GM18951 (cell line): ENCODE measurements around the gene SFI1.
"Not testable (repeated sequence)": the region's sequence is repeated elsewhere in the genome, so short reads cannot be mapped to it uniquely, and the experiment has no call there.

Experiments used
- POLR2A ChIP-seq: IDR thresholded peaks from 4 replicates; pipeline ENCODE4 v1.6.1; 2011; ENCODE audit warnings: mild to moderate bottlenecking; ENCODE audit not compliant: insufficient read length, insufficient read depth; ENCODE audit errors: extremely low read depth
- in situ Hi-C: fragments of 300-500 bp; cut with MboI; formaldehyde crosslinking; loops from one replicate; pipeline ENCODE4 v1.12.0; 2022; ENCODE audit warnings: low sequenced_read_pairs, mixed read lengths, inconsistent platforms; ENCODE audit not compliant: unreplicated experiment

SFI1 gene

DNA sequence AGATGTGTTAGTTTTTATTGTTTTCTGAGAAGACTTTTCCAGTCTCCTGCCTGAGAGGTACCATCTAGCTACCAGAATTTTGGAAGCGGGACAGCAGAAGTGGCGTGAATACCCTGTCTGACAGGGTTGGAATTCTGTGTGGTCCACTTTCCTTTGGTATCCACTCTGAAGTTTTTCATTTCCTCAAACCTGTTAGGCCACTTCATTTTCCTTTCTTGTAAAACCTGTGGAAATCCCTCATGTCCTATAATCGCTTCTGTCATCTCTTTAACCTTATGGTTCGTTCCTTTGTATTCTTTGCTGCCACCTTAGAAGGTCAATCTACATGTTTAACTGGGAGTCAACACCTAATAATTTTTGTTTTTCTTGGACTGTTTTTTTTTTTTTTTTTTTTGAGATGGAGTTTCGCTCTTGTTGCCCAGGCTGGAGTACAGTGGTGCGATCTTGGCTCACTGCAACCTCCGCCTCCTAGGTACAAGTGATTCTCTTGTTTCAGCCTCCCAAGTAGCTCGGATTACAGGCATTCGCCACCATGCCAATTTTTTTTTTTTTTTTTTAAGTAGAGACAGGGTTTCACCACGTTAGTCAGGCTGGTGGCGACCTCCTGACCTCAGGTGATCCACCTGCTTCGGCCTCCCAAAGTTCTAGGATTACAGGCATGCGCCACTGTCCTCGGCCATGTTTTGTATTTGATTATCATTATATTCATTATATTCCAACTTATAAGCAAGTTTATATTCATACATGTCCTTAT lies 7.1 kb downstream of the SFI1 start:
- in situ Hi-C loops = no loop called here
- TF ChIP-seq POLR2A = no peak

DNA sequence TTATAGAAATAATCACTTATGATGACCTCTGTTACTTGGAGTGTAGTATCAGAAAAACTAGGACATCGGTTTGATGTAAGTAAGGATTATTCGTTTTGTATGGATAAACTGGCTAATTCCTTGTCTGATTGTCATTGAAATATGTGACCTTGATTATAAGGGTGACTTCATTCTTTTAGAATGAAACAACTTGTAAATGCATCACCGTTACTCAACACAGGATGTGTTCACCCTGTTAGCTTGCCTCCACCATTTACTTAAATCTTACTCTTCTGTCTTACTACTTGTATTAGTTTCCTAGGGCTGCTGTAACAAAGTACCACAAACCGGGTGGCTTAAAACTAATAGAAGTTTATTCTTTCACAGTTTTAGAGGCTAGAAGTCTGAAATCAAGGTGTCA lies 7.9 kb downstream of the SFI1 start:
- TF ChIP-seq POLR2A = no peak
- in situ Hi-C loops = no loop called here

DNA sequence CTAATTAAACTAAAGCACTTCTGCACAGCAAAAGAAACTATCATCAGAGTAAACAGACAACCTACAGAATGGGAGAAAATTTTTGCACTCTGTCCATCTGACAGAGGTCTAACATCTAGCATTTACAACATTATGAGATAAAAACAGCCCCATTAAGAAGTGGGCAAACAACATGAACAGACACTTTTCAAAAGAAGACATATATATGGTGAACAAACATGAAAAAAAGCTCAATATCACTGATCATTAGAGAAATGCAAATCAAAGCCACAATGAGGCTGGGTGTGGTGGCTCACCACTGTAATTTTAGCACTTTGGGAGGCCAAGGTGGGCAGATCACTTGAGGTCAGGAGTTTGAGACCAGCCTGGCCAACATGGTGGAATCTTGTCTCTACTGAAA lies 11.2 kb downstream of the SFI1 start:
- in situ Hi-C loops = not testable (repeated sequence)

DNA sequence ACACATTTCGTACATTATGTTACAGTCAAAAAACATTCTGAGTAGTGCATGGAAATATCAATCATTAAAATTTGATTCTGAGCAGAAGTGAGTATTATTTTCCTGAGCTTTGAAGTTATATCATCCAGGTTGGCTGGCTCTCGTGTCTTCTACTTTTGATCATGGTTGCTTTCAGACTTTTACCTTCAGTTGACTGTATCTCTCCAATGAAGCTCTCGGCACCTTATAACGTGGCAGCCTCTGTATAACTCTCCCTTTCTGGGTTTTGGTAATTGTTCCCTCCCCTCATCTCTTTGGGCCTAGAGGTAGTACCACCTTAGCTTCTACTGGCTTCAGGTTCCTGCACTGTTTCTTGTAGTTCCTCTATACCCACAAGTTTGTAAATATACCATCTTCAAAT lies 12.2 kb downstream of the SFI1 start:
- no peak for TF ChIP-seq POLR2A
- in situ Hi-C loops = no loop called here

DNA sequence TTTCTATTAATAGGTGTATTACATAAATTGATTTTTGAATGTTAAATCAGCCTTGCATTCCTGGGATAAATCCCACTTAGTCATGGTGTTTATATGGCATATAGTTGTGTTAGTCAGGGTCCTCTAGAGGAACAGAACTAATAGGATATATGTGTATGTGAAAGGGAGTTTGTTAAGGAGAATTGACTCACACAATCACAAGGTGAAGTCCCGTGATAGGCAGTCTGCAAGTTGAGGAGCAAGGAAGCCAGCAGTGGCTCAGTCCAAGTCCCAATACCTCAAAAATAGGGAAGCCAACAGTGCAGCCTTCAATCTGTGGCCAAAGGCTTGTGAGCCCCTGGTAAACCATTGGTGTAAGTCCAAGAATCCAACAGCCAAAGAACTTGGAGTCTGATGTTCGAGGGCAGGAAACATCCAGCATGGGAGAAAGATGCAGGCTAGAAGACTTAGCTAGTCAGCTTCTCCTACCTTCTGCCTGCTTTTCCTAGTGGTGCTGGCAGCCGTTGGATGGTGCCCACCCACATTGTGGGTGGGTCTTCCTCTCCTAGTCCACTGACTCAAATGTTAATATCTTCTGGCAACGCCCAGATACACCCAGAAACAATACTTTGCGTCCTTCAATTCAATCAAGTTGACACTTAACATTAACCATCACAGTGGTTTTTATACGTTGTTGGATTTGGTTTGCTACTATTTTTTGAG lies 12.9 kb downstream of the SFI1 start:
- TF ChIP-seq POLR2A = no peak
- in situ Hi-C loops = no loop called here

DNA sequence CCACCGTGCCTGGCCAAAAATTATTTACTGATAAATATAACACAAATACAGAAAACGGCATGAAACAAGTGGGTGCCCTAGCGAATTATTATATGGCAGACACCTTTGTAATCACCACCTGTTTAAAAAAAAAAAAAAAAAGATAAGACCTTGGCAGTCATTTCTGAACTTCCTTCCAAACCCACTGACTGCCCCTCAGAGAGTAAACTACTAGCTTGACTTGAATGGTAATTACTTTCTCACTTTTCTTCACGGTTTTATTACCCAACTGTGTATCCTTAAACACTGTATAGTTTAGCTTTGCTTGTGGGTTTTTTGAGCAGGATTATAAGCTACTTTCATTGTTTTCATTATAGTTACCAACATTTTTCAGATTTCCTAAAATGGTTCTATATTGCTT lies 23.7 kb downstream of the SFI1 start:
- TF ChIP-seq POLR2A = no peak
- in situ Hi-C loops = no loop called here

DNA sequence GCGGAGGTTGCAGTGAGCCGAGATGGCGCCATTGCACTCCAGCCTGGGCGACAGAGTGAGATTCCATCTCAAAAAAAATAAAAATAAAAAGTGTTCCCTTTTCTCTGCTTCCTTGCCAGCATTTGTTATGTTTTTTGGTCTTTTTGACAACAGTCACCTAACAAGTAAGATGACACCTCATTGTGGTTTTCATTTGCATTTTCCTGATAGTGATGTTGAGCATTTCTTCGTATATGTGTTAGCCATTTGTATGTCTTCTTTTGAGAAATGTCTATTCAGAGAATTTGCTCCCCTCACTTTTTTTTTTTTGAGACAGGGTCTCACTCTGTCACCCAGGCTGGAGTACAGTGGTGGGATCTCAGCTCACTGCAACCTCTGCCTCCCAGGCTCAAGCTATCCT lies 27.8 kb downstream of the SFI1 start:
- in situ Hi-C loops = not testable (repeated sequence)

DNA sequence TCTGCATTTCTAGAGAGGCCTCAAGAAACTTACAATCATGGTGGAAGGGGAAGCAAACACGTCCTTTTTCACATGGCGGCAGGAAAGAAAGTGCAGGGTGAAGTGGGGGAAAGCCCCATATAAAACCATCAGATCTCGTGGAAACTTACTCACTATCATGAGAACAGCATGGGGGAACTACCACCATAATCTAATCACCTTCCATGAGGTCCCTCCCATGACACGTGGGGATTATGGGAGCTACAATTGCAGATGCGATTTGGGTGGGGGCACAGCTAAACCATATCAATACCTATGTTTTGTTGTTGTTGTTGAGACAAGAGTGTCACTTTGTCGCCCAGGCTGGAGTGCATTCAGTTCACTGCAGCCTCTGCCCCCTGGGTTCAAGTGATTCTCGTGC lies 29.9 kb downstream of the SFI1 start:
- in situ Hi-C loops = no loop called here
- TF ChIP-seq POLR2A = no peak

DNA sequence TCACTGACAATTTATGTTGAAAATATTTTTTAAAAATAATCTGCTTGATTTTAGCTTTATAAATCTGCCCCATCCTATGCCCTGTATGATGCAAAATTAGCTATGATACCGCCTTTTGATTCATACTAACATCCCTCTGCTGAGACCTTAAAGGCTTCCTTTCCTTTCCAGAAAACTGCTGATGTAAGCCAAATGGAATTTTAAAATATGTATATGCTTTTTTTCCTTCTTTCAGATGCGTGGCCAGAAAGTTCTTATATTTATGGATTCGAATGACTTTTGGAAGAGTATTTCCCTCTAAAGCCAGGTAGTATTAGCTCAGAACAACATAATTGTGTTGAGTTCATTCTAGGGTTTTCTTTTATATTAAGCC lies 34.5 kb downstream of the SFI1 start:
- in situ Hi-C loops = no loop called here
- no peak for TF ChIP-seq POLR2A

DNA sequence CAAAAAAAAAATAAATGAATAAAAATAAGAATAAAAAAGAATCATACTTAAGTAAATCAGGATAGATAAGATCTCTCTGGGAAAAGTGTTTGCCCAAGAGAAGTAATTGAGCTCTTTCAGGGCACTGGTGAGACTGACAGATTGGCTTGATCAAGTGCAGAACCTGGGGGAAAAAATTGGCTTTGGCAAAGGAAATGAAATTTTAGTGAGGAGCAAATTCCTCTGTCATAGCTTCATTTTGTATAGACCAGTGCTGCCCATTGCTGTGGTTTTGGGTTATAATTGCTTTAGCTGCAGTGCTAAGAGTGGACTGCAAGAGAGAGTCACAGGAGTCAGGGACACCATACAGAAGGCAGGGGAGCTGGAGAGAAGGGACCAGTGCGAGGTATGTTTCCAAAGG lies 35.7 kb downstream of the SFI1 start:
- in situ Hi-C loops = no loop called here
- no peak for TF ChIP-seq POLR2A

DNA sequence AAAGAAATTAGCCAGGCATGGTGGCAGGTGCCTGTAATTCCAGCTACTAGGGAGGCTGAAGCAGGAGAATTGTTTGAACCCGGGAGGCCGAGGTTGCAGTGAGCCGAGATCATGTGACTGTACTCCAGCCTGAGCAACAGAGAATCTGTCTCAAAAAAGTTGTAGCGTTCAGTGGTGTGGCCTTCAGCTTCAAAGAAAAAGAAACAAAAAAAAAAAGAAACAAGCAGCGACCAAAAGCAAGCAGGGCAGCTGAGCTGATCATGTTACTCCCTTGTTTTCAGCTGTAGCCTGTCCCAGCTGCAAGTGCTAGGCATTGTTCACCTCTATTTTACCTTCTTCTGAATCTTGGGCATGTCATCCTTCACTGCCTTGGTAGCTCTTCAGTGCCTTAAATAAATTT lies 37.0 kb downstream of the SFI1 start:
- in situ Hi-C loops = no loop called here

DNA sequence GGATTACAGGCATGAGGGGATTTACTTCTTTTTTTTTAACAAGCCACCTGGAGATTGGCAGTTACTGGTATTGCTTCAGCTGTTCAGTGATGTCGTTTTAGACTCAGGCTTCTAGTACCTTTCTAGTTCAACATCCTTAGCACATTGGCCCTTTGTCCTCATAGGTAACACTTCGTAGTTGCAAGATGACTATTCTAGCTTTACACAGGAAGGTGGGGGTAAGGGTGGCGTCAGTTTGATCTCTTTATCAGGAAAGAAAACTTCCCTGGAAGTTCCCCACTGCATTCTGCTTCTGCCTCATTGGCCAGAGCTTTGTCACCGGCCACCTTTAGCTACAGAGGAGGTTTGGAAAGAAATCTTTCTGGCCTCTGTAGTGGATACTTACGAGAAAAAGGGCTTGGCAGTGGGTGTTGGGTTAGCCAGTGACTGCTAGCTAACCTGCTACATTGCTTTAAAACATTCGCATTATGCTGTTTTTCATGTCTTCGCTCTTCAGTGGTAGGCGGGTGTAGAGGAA lies 40.7 kb downstream of the SFI1 start:
- in situ Hi-C loops = no loop called here
- no peak for TF ChIP-seq POLR2A

More for the DNA sequence above, 37.0 kb downstream of the SFI1 start:
- no peak for TF ChIP-seq POLR2A

DNA sequence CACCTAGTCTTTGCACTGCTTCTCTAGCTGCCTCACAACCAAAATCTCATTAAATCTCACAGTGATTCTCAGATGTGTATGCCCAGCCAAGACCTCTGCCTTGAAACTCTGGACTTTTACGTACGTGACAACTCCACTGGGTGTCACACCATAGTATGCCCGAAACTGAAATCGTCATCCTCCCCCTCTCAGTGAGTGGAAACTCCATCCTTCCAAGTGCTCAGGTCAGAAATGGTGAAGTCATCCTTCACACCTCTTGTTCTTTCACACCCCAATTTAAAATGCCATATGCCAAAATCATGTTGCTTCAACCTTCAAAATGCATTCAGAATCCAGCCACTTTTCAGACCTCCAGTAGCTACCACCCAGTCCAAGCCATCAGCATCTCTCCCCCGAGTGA lies 42.5 kb downstream of the SFI1 start:
- no peak for TF ChIP-seq POLR2A
- in situ Hi-C loops = no loop called here

DNA sequence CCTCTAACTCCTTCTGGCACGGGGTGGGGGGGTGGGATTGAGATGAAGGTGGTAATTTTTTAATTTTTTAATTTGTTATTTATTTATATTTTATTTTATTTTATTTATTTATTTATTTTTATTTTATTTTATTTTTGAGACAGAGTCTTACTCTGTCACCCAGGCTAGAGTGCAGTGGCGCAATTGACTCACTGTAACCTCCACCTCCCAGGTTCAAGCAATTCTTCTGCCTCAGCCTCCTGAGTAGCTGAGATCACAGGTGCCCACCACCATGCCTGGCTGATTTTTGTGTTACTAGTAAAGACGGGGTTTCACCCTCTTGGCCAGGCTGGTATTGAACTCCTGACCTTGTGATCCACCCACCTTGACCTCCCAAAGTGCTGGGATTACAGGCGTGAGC lies 43.8 kb downstream of the SFI1 start:
- in situ Hi-C loops = not testable (repeated sequence)
